K562 (cell line): ENCODE results near the gene CEBPE. TPM values are rescaled to one million over a fixed set of nuclear protein-coding genes. Genes with fewer than 3 reads are reported as not detected.

Experiments used
- ATAC-seq: fragments of 200-7000 bp; cut with Tn5 transposase; 3 replicates; pipeline ENCODE4 v1.9.1; 2020; ENCODE audit warnings: moderate library complexity
- BruUV-seq: library from RNA; stranded (reverse); fragments of 400-500 nt; replicated peaks from 2 replicates; lab custom pipeline; 2021; lab: Mats Ljungman, UMichigan
- CTCF ChIA-PET: fragments of 300-600 bp; formaldehyde crosslinking; extraction: SDS; loops from one replicate; lab custom pipeline; 2021; ENCODE audit warnings: low intra/inter-chr PET ratio; lab: Yijun Ruan, JAX
- POLR2A ChIA-PET: fragments of 300-600, 350-650 bp; sonication (Branson Sonifier 250); formaldehyde crosslinking; extraction: SDS; loops from one replicate; lab custom pipeline; 2021; ENCODE audit warnings: antibody characterized with exemption, inconsistent platforms; lab: Yijun Ruan, JAX
- DNase-seq, 4 experiments: peaks; one replicate each; pipeline versions ENCODE4 v3.0.0 to v3.0.0-alpha.2; 2011 to 2018; ENCODE audit warnings: low spot score in 3 of 4, mixed read lengths in 3 of 4; ENCODE audit errors: extremely low read depth in 1 of 4
- FAIRE-seq: peaks from 2 replicates; lab custom pipeline; 2011; peaks lifted over from hg19 to GRCh38; lab: Jason Lieb, UNC
- H2AFZ ChIP-seq: 2 replicates; pipeline ENCODE4 v1.6.0; 2011; ENCODE audit warnings: low read depth, low read length, control low read depth, inconsistent platforms
- H3K27ac ChIP-seq: fragments of 200-600 bp; 3 replicates; pipeline ENCODE4 v1.8.0; 2011; ENCODE audit warnings: low read depth, mild to moderate bottlenecking, control low read depth, inconsistent platforms, low read length, moderate library complexity, mixed read lengths; ENCODE audit errors: extremely low read depth
- H3K27me3 ChIP-seq, 2 experiments: fragments of 300-600 bp in 1 of 2; 2 replicates in 1 of 2; 3 replicates in 1 of 2; pipeline versions ENCODE4 v1.6.0 to v1.8.0; 2011; ENCODE audit warnings: inconsistent platforms in 2 of 2, low read length in 2 of 2, mild to moderate bottlenecking in 1 of 2, mixed read lengths in 1 of 2, moderate library complexity in 1 of 2; ENCODE audit not compliant: control insufficient read depth in 2 of 2, insufficient read depth in 2 of 2
- H3K36me3 ChIP-seq: fragments of 300-600 bp; 3 replicates; pipeline ENCODE4 v1.8.0; 2011; ENCODE audit warnings: mild to moderate bottlenecking, low read length, inconsistent platforms; ENCODE audit not compliant: control insufficient read depth, insufficient read depth
- H3K4me1 ChIP-seq, 2 experiments: fragments of 200-600 bp in 1 of 2; replicated peaks in 1 of 2; 2 replicates in 1 of 2; 3 replicates in 1 of 2; pipeline versions ENCODE4 v1.5.1 to v1.8.0; 2011; ENCODE audit warnings: inconsistent platforms in 2 of 2, low read length in 2 of 2, mild to moderate bottlenecking in 1 of 2, mixed read lengths in 1 of 2, moderate library complexity in 1 of 2; ENCODE audit not compliant: control insufficient read depth in 2 of 2, insufficient read depth in 2 of 2
- H3K4me2 ChIP-seq: 2 replicates; pipeline ENCODE4 v1.6.1; 2011; ENCODE audit warnings: low read length, control low read depth, inconsistent platforms, mixed read lengths; ENCODE audit not compliant: insufficient read depth
- H3K4me3 ChIP-seq: fragments of 200-600 bp; sonication (generic), shearing (Covaris generic); 2 replicates; pipeline ENCODE4 v1.5.1; 2016; ENCODE audit warnings: control low read depth, inconsistent platforms
- H3K79me2 ChIP-seq: fragments of 200-600 bp; 3 replicates; pipeline ENCODE4 v1.8.0; 2011; ENCODE audit warnings: low read length, inconsistent platforms; ENCODE audit not compliant: control insufficient read depth, insufficient read depth
- H3K9ac ChIP-seq, 2 experiments: 2 replicates each; pipeline versions ENCODE4 v1.6.0 to v1.6.1; 2011; ENCODE audit warnings: low read depth in 2 of 2, low read length in 2 of 2, control low read depth in 1 of 2, inconsistent platforms in 1 of 2, mild to moderate bottlenecking in 1 of 2, mixed read lengths in 1 of 2; ENCODE audit not compliant: insufficient read depth in 1 of 2
- H3K9me1 ChIP-seq: one replicate; pipeline ENCODE4 v1.6.0; 2011; ENCODE audit warnings: inconsistent platforms, mild to moderate bottlenecking, low read length, moderate library complexity; ENCODE audit not compliant: control insufficient read depth, insufficient read depth
- H3K9me3 ChIP-seq: replicated peaks from 2 replicates; pipeline ENCODE4 v1.5.1; 2011; ENCODE audit warnings: low read depth, low read length, inconsistent platforms; ENCODE audit not compliant: control insufficient read depth, insufficient read depth
- H4K20me1 ChIP-seq: replicated peaks from 2 replicates; pipeline ENCODE4 v1.6.1; 2011; ENCODE audit warnings: low read length, inconsistent platforms, mixed read lengths; ENCODE audit not compliant: control insufficient read depth, insufficient read depth
- FOSL1 ChIP-seq: fragments of 200-800 bp; sonication (Bioruptor generic); conservative IDR thresholded peaks from 2 replicates; pipeline ENCODE4 v1.6.1; 2016; ENCODE audit warnings: missing genetic modification characterization, missing compliant biosample characterization
- ZFP36 ChIP-seq: fragments of 150-350 bp; IDR thresholded peaks from 2 replicates; pipeline ENCODE4 v1.6.1; 2018; ENCODE audit warnings: low read length, low read depth; ENCODE audit not compliant: partially characterized antibody
- WGBS: fragments of 100-300 bp; shearing (Covaris generic); methylation state at CpG from one replicate; pipeline ENCODE4 v1.1.6; 2016; ENCODE audit warnings: low coverage, mixed read lengths; ENCODE audit not compliant: insufficient coverage; ENCODE audit errors: missing lambda C conversion rate; 5-methylcytosine and 5-hydroxymethylcytosine counted together
- in situ Hi-C: fragments of 300-500 bp; cut with MboI; formaldehyde crosslinking; loops from 4 replicates; pipeline ENCODE4 v1.15.0; 2018; ENCODE audit warnings: inconsistent platforms, mixed read lengths
- intact Hi-C: fragments of 100-400 bp; cut with micrococcal nuclease; formaldehyde crosslinking; loops from 2 replicates; pipeline ENCODE4 v1.14.2; 2022
- polyA plus RNA-seq, 8 experiments: library from polyadenylated mRNA; depleted of rRNA in 4 of 8; stranded (reverse) in 5 of 8; unstranded in 3 of 8; fragments of >200 nt; fragmentation: Nextera tagmentation in 2 of 8; fragmentation: Illumina TruSeq in 1 of 8; extraction: Ambion mirVana in 2 of 8; extraction: Trizol in 1 of 8; gene quantifications; 2 replicates each; pipeline versions ENCODE4 v1.2.1 to v1.2.3, GENCODE V29; 2011 to 2014; ENCODE audit warnings: inconsistent platforms in 1 of 8, missing spikeins in 1 of 8
- total RNA-seq, 7 experiments: library from RNA; depleted of rRNA in 6 of 7; stranded (reverse); fragments of >200 nt in 6 of 7; fragmentation: Illumina TruSeq in 2 of 7; extraction: Trizol in 2 of 7; gene quantifications; 2 replicates each; pipeline versions ENCODE4 v1.2.1 to v1.2.3, GENCODE V29; 2011 to 2021; ENCODE audit warnings: low replicate concordance in 1 of 7

Gene CEBPE
- total and polyA plus RNA-seq, 9 of the 15 experiments (the other 6 are each of a cell fraction or from before 2014, with no cell fraction given) = 0.09 to 0.15 (median 0.13) TPM; not detected in 6

DNA sequence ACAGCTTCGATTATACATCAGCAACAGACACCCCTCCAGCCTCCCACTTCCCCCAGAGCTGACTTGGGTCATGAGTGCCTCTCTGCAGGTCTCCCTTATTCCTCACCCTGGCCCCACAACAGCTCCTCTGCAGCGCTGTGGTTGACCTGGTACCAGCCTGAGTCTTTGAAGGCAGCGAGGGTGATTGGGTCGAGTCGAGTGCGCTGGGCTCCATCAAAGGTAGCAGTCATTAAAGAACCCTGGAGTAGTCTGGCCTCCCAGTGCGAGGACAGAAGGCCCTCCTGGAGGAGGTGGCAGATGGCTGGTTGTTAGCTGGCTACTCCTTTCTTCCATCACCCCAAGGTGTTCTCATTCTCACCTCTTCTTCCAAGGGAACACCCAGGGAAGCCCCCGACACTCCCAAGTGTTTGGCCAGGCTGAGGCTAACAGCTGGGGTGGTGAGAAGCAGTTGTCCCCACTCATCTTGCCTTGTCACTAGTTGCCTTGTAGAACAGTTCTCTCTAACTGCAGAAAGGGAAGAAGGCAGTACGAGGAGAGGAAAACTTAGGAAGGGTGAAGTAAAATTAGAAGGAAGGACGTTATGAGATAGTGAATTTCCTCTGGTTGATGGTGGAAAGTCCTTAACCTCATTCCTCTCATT, 16.9 kb downstream of the CEBPE start:
- Histone ChIP-seq H3K4me2 (no peak overlapping the region), H3K9me1 (no peaks in the 10 kb centered on the region), H3K27ac (no peak overlapping the region), H3K4me3 (no peak overlapping the region), H3K9me3 (no peaks in the 10 kb centered on the region), H3K79me2 (peaks cover 21% of the 10 kb centered on the region), H3K9ac (peak overlapping the region in 1 of 2 experiments; percentile 10; a peak in 1 of 4 replicates), H3K36me3 (peaks cover 23% of the 10 kb centered on the region; the same call in 2 of the 3 replicates), H2AFZ (no peak overlapping the region), H4K20me1 (0 out of 2 replicates have a peak, but pooled peaks cover 4% of the 10 kb centered on the region), H3K27me3 (no peaks in the 10 kb centered on the region), H3K4me1 (peaks cover 8 to 15% of the 10 kb centered on the region in 2 experiments; a peak in 3 of 5 replicates)
- ChIA-PET POLR2A (interaction anchor here (0.6 to 1.2 kb wide), 5 partner anchors 11 to 761 kb away, joined by 3 read pairs; partner anchors contain the start of gene CEBPE), CTCF (no interaction called here)
- no peak for DNase-seq
- in situ Hi-C loops (no loop called here), intact Hi-C loops (no loop called here)
- peak; percentile 28 for TF ChIP-seq ZFP36
- TF ChIP-seq FOSL1 (tag) = no peak
- ATAC-seq = peak; percentile 9; the same call in 1 of the 3 replicates
- BruUV-seq = no TSS peak
- WGBS = 49% methylated on average over 9 of the region's 10 CpGs
- no peak for FAIRE-seq
